HG02588 (cell line): ENCODE results near the gene UBE2C.
A peak's percentile ranks its signal among the peaks of the same experiment; 100 is the strongest.

Experiments used
- ATAC-seq: cut with Tn5 transposase; IDR thresholded peaks from one replicate; pipeline ENCODE4 v1.9.1; 2021; ENCODE audit warnings: mild to moderate bottlenecking, moderate library complexity; ENCODE audit not compliant: unreplicated experiment

Gene UBE2C

GRCh38 chr20:45857114-45857881 is 44.9 kb downstream of the UBE2C start, which contains the start of the genes ACOT8 and ZSWIM3:
Gene ACOT8, minus strand, starts transcription at chr20:45857392. Its CDS starts 77 bp downstream, at chr20:45857315.
Gene ZSWIM3, plus strand, starts transcription at chr20:45857614. Its CDS starts 212 bp downstream, at chr20:45857826.
- ATAC-seq, result peak; percentile 95

GRCh38 chr20:45857882-45858216 is 45.4 kb downstream of the UBE2C start:
- peak; percentile 7 for ATAC-seq

- ATAC-seq, result no peak
These were observed 47.5 kb downstream of the UBE2C start for GRCh38 chr20:45859916-45860315.

- no peak for ATAC-seq
These were observed 48.2 kb downstream of the UBE2C start for GRCh38 chr20:45860560-45861220.

- no peak for ATAC-seq
These were observed 49.0 kb downstream of the UBE2C start for GRCh38 chr20:45861221-45862075.

- no peak for ATAC-seq
These were observed 51.4 kb downstream of the UBE2C start for GRCh38 chr20:45863543-45864470.

DNA sequence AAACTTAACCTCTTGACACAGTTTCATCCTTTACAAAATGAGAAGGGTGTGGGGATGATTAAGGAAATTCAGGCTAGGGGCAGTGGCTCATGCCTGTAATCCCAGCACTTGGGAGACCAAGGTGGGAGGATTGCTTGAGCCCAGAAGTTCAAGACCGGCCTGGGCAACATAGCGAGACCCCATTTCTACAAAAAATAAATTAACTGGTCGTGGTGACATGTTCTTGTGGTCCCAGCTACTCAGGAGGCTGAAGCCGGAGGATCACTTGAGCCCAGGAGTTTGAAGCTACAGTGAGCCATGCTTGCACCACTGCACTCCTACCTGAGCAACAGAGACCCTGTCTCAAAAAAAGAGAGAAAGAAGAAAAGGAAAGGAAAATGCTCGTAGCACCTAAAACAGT is 54.0 kb downstream of the UBE2C start:
- no peak for ATAC-seq
